Neuron (in vitro differentiated cells): Measurements from ENCODE around the gene PCDHA5.
"Not testable (repeated sequence)": the region's sequence is repeated elsewhere in the genome, so short reads cannot be mapped to it uniquely, and the experiment has no call there.

Experiments
- H2AFZ ChIP-seq: one replicate; pipeline ENCODE4 v1.6.1; 2013; ENCODE audit warnings: low read depth, mild to moderate bottlenecking, inconsistent platforms, low read length, moderate library complexity
- H3K27me3 ChIP-seq: one replicate; pipeline ENCODE4 v1.6.1; 2013; ENCODE audit warnings: low read length; ENCODE audit not compliant: insufficient read depth
- H3K36me3 ChIP-seq: one replicate; pipeline ENCODE4 v1.6.1; 2013; ENCODE audit warnings: low read length; ENCODE audit not compliant: insufficient read depth
- H3K4me1 ChIP-seq: one replicate; pipeline ENCODE4 v1.6.1; 2013; ENCODE audit warnings: low read length; ENCODE audit not compliant: insufficient read depth
- H3K4me3 ChIP-seq: 2 replicates; pipeline ENCODE4 v1.5.1; 2013; ENCODE audit warnings: mild to moderate bottlenecking, low read length, moderate library complexity
- H3K9me3 ChIP-seq: one replicate; pipeline ENCODE4 v1.6.1; 2013; ENCODE audit warnings: low read length

Gene PCDHA5

DNA sequence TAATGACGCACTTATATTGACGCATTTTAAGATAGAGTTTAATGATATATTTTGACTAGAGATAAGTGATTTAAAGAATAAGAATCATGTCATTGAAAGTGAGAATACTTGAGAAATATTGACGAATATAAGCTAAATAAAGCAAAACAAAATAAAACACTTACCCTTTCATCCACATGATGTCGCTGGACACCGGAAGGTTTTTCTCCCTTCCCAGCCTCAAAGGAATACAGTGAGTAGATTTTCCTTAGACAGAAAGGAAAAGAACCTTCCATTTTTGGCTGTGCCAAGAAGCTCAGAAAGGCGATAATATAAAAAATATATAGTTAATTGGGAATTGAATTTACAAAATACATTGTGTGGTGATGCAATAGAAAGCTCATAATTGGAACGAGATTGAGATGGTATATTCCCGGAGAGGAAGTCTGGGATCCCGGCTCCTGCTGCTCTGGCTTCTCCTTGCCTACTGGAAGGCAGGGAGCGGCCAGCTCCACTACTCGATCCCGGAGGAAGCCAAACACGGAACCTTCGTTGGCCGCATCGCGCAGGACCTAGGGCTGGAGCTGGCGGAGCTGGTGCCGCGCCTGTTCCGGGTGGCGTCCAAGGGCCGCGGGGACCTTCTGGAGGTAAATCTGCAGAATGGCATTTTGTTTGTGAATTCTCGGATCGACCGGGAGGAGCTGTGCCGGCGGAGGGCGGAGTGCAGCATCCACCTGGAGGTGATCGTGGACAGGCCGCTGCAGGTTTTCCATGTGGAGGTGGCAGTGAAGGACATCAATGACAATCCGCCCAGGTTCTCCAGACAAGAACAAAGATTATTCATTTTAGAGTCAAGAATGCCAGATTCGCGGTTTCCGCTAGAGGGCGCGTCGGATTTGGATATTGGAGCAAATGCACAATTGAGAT, at the start of gene PCDHA5:
Gene PCDHA5 (plus strand): TSS at position 239 of the 906 bp plus-strand sequence.
- Histone ChIP-seq H3K9me3 (peaks cover 34% of the 10 kb centered on the region), H2AFZ (no peak within 1 kb of the TSS), H3K36me3 (peaks cover 34% of the 10 kb centered on the region), H3K4me1 (no peaks in the 10 kb centered on the region), H3K4me3 (no peak within 1 kb of the TSS), H3K27me3 (no peaks in the 10 kb centered on the region)

GRCh38 chr5:140780512-140780911, 40.9 kb upstream of the PCDHA5 start:
- H3K36me3 ChIP-seq: no peaks in the 10 kb centered on the region
- no peaks in the 10 kb centered on the region for H3K4me1 ChIP-seq

DNA sequence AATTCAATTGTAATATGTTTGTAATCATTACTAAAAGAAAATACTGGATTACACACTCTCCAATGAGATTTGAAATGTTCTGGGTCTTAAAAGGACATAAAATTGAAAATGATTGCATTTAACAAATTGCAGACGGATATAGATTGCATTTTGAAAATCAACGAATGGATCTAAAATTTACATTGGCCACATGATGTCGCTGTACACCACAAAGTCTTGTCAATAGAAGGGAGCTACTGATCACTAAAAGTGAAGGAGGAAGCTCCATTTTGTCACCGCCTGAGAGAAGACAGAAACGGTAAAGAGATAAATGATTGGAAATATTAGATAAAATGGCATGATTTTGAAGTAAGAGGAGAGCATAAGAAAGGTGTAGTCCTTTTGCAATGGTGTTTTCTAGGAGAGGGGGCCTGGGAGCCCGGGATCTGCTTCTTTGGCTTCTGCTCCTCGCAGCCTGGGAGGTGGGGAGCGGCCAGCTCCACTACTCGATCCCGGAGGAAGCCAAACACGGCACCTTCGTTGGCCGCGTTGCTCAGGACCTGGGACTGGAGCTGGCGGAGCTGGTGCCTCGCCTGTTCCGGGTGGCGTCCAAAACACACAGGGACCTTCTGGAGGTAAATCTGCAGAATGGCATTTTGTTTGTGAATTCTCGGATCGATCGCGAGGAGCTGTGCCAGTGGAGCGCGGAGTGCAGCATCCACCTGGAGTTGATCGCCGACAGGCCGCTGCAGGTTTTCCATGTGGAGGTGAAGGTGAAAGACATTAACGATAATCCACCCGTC, 35.3 kb upstream of the PCDHA5 start, which contains the start of gene PCDHA1:
Gene PCDHA1 (plus strand): TSS at position 236 of the 782 bp plus-strand sequence.
- no peaks in the 10 kb centered on the region for H3K27me3 ChIP-seq
- no peak within 1 kb of the TSS for H3K4me3 ChIP-seq
- H3K36me3 ChIP-seq: no peaks in the 10 kb centered on the region
- no peak within 1 kb of the TSS for H2AFZ ChIP-seq
- peaks cover 30% of the 10 kb centered on the region for H3K9me3 ChIP-seq
- no peaks in the 10 kb centered on the region for H3K4me1 ChIP-seq

More at GRCh38 chr5:140780512-140780911, 40.9 kb upstream of the PCDHA5 start:
- Histone ChIP-seq H3K4me3 (no peak overlapping the region), H2AFZ (no peak overlapping the region), H3K9me3 (peaks cover 11% of the 10 kb centered on the region), H3K27me3 (no peaks in the 10 kb centered on the region)

DNA sequence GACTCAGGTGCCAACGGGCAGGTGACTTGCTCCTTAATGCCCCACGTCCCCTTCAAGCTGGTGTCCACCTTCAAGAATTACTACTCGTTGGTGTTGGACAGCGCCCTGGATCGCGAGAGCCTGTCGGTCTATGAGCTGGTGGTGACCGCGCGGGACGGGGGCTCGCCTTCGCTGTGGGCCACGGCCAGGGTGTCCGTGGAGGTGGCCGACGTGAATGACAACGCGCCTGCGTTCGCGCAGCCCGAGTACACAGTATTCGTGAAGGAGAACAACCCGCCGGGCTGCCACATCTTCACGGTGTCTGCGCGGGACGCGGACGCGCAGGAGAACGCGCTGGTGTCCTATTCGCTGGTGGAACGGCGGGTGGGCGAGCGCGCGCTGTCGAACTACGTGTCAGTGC, 34.0 kb upstream of the PCDHA5 start:
- H3K4me3 ChIP-seq, H3K36me3 ChIP-seq, H2AFZ ChIP-seq, H3K27me3 ChIP-seq, H3K4me1 ChIP-seq: not testable (repeated sequence)
- peaks cover 30% of the 10 kb centered on the region for H3K9me3 ChIP-seq

GRCh38 chr5:140787849-140788504, 33.4 kb upstream of the PCDHA5 start:
- H3K36me3 ChIP-seq, H3K4me1 ChIP-seq, H3K27me3 ChIP-seq, H3K4me3 ChIP-seq, H2AFZ ChIP-seq: not testable (repeated sequence)
- H3K9me3 ChIP-seq: peaks cover 30% of the 10 kb centered on the region

GRCh38 chr5:140791089-140791488, 30.3 kb upstream of the PCDHA5 start:
- peaks cover 33% of the 10 kb centered on the region for H3K9me3 ChIP-seq
- no peaks in the 10 kb centered on the region for H3K4me1 ChIP-seq
- H2AFZ ChIP-seq: no peak overlapping the region
- no peaks in the 10 kb centered on the region for H3K27me3 ChIP-seq
- no peaks in the 10 kb centered on the region for H3K36me3 ChIP-seq
- no peak overlapping the region for H3K4me3 ChIP-seq

GRCh38 chr5:140794595-140795258, 26.7 kb upstream of the PCDHA5 start, which contains the start of gene PCDHA2:
TSS of gene PCDHA2 (plus strand) at chr5:140794852.
- Histone ChIP-seq H3K9me3 (peaks cover 20% of the 10 kb centered on the region), H3K4me3 (peak within 1 kb of the TSS; percentile 30)

DNA sequence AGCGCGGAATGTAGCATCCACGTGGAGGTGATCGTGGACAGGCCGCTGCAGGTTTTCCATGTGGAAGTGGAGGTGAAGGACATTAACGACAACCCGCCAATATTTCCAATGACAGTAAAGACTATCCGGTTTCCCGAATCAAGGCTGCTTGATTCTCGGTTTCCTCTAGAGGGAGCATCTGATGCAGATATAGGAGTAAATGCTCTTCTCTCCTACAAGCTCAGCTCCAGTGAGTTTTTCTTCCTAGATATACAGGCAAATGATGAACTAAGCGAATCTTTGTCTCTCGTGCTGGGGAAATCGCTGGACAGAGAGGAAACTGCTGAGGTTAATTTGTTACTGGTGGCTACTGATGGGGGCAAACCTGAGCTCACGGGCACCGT, 26.2 kb upstream of the PCDHA5 start:
- Histone ChIP-seq H3K4me3 (no peak overlapping the region), H3K9me3 (peaks cover 20% of the 10 kb centered on the region)

More at GRCh38 chr5:140794595-140795258, 26.7 kb upstream of the PCDHA5 start, which contains the start of gene PCDHA2:
- no peaks in the 10 kb centered on the region for H3K27me3 ChIP-seq
- H2AFZ ChIP-seq: no peak within 1 kb of the TSS
- no peaks in the 10 kb centered on the region for H3K4me1 ChIP-seq
- H3K36me3 ChIP-seq: no peaks in the 10 kb centered on the region

GRCh38 chr5:140796072-140796717, 25.2 kb upstream of the PCDHA5 start:
- not testable (repeated sequence) for H3K4me3 ChIP-seq, H3K27me3 ChIP-seq, H3K36me3 ChIP-seq, H3K4me1 ChIP-seq, H2AFZ ChIP-seq
- H3K9me3 ChIP-seq: peaks cover 28% of the 10 kb centered on the region

More for the DNA sequence above, 26.2 kb upstream of the PCDHA5 start:
- Histone ChIP-seq H2AFZ (no peak overlapping the region), H3K27me3 (no peaks in the 10 kb centered on the region), H3K36me3 (peaks cover 2% of the 10 kb centered on the region), H3K4me1 (no peaks in the 10 kb centered on the region)

DNA sequence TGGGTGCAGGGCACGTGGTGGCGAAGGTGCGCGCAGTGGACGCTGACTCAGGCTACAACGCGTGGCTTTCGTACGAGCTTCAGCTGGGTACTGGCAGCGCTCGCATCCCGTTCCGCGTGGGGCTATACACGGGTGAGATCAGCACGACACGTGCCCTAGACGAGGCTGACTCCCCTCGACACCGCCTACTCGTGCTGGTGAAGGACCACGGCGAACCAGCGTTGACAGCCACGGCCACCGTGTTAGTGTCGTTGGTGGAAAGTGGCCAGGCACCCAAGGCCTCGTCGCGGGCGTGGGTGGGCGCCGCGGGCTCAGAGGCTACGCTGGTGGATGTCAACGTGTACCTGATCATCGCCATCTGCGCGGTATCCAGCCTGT, 24.7 kb upstream of the PCDHA5 start:
- peaks cover 2% of the 10 kb centered on the region for H3K36me3 ChIP-seq
- H3K9me3 ChIP-seq: peaks cover 29% of the 10 kb centered on the region
- H2AFZ ChIP-seq: no peak overlapping the region
- H3K27me3 ChIP-seq: no peaks in the 10 kb centered on the region
- H3K4me1 ChIP-seq: no peaks in the 10 kb centered on the region
- H3K4me3 ChIP-seq: no peak overlapping the region

GRCh38 chr5:140800816-140801493, 20.5 kb upstream of the PCDHA5 start, which contains the start of gene PCDHA3:
TSS of gene PCDHA3 (plus strand) at chr5:140801057.
- Histone ChIP-seq H3K9me3 (peaks cover 36% of the 10 kb centered on the region), H3K36me3 (peaks cover 4% of the 10 kb centered on the region), H3K27me3 (no peaks in the 10 kb centered on the region), H3K4me1 (no peaks in the 10 kb centered on the region), H3K4me3 (no peak within 1 kb of the TSS), H2AFZ (no peak within 1 kb of the TSS)

DNA sequence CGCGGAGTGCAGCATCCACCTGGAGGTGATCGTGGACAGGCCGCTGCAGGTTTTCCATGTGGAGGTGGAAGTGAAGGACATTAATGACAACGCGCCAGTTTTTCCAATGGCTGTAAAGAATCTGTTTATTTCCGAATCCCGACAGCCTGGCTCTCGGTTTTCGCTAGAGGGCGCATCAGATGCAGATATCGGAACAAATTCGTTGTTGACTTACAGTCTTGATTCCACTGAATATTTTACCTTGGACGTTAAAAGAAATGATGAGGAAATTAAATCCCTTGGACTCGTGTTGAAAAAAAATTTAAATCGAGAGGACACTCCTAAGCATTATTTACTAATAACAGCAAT, 19.9 kb upstream of the PCDHA5 start:
- H3K9me3 ChIP-seq: peaks cover 32% of the 10 kb centered on the region
- H3K4me1 ChIP-seq: no peaks in the 10 kb centered on the region
- H3K4me3 ChIP-seq: no peak overlapping the region
- no peaks in the 10 kb centered on the region for H3K27me3 ChIP-seq
- H2AFZ ChIP-seq: no peak overlapping the region
- peaks cover 4% of the 10 kb centered on the region for H3K36me3 ChIP-seq
